HEK293T (cell line): Measurements from ENCODE around the gene MYO15B.

ENCODE experiments used
- BHLHE40 ChIP-seq: fragments of 450-650 bp; IDR thresholded peaks from 2 replicates; pipeline ENCODE4 v1.6.1; 2016; ENCODE audit warnings: mild to moderate bottlenecking, moderate library complexity, borderline replicate concordance
- CTBP1 ChIP-seq: fragments of 450-650 bp; IDR thresholded peaks from 2 replicates; pipeline ENCODE4 v1.6.1; 2016; ENCODE audit warnings: borderline replicate concordance

- TF ChIP-seq CTBP1: no peak
- no peak for TF ChIP-seq BHLHE40
These were observed 39.5 kb downstream of the MYO15B start for GRCh38 chr17:75627094-75627493.
